RPMI7951 (cell line): ENCODE results near the gene MCF2L. TPM values are rescaled to one million over a fixed set of nuclear protein-coding genes. Genes with fewer than 3 reads are reported as not detected.

ENCODE experiments used
- DNase-seq: peaks from one replicate; pipeline ENCODE4 v3.0.0-alpha.2; 2012; ENCODE audit warnings: low read depth
- total RNA-seq: library from RNA; depleted of rRNA; stranded (reverse); fragments of >200 nt; shearing (Covaris generic); gene quantifications from 2 replicates; pipeline ENCODE4 v1.2.3, GENCODE V29; 2014

MCF2L gene
- total RNA-seq, 1 experiment from 2014 or later, result 4.8 TPM

- no peak for DNase-seq
Measured at GRCh38 chr13:113123226-113124201, 154.5 kb downstream of the MCF2L start.

- DNase-seq, result no peak
Measured at GRCh38 chr13:113124211-113124970, 155.4 kb downstream of the MCF2L start.

GRCh38 chr13:113125506-113126264 is 156.7 kb downstream of the MCF2L start:
- no peak for DNase-seq

- no peak for DNase-seq
Measured at GRCh38 chr13:113126265-113127150, 157.5 kb downstream of the MCF2L start.

GRCh38 chr13:113129480-113129879 is 160.5 kb downstream of the MCF2L start:
- no peak for DNase-seq

- no peak for DNase-seq
Measured at GRCh38 chr13:113129921-113130750, 161.1 kb downstream of the MCF2L start.

GRCh38 chr13:113135281-113135760 is 166.3 kb downstream of the MCF2L start:
- no peak for DNase-seq

GRCh38 chr13:113137691-113138298 is 168.8 kb downstream of the MCF2L start:
- no peak for DNase-seq

- no peak for DNase-seq
Measured at GRCh38 chr13:113138792-113139551, 170.0 kb downstream of the MCF2L start.

- DNase-seq, result no peak
Measured at GRCh38 chr13:113139577-113139976, 170.6 kb downstream of the MCF2L start.

GRCh38 chr13:113140677-113141600 is 171.9 kb downstream of the MCF2L start:
- no peak for DNase-seq

GRCh38 chr13:113141601-113141970 is 172.6 kb downstream of the MCF2L start:
- DNase-seq, result no peak

- no peak for DNase-seq
Measured at GRCh38 chr13:113142876-113143275, 173.9 kb downstream of the MCF2L start.

GRCh38 chr13:113143466-113144254 is 174.6 kb downstream of the MCF2L start:
- DNase-seq, result no peak

GRCh38 chr13:113144255-113144629 is 175.2 kb downstream of the MCF2L start:
- DNase-seq, result no peak

GRCh38 chr13:113145496-113145895 is 176.5 kb downstream of the MCF2L start:
- DNase-seq, result no peak
